ENCODE measurements around the gene KIAA0825.
"Not testable (repeated sequence)": the region's sequence is repeated elsewhere in the genome, so short reads cannot be mapped to it uniquely, and the experiment has no call there.

KIAA0825 gene

GRCh38 chr5:94143621-94144020 is 474.8 kb downstream of the KIAA0825 start:
- not testable (repeated sequence) for H3K36me3 ChIP-seq (ENCODE audit: control insufficient read depth in 2 of 2, insufficient read depth in 2 of 2, low read length in 2 of 2); H3K4me1 ChIP-seq (ENCODE audit: control insufficient read depth in 2 of 2, insufficient read depth in 2 of 2, low read length in 2 of 2); H3K27me3 ChIP-seq (ENCODE audit: control insufficient read depth in 2 of 2, insufficient read depth in 2 of 2, low read length in 2 of 2); H3K27ac ChIP-seq (ENCODE audit: low read depth in 2 of 2, low read length in 2 of 2); H3K4me3 ChIP-seq (ENCODE audit: low read length in 2 of 2); H3K9me3 ChIP-seq (ENCODE audit: control insufficient read depth in 2 of 2, low read length in 2 of 2); H3K9ac ChIP-seq (ENCODE audit: low read depth in 1 of 2, low read length in 2 of 2)

GRCh38 chr5:94140300-94140699 is 478.1 kb downstream of the KIAA0825 start:
- Histone ChIP-seq H3K9me3 (ENCODE audit: control insufficient read depth in 2 of 2, low read length in 2 of 2) (no peaks in the 10 kb centered on the region), H3K9ac (ENCODE audit: low read depth in 1 of 2, low read length in 2 of 2) (no peak overlapping the region), H3K4me1 (ENCODE audit: control insufficient read depth in 2 of 2, insufficient read depth in 2 of 2, low read length in 2 of 2) (no peaks in the 10 kb centered on the region)

GRCh38 chr5:94130077-94130476 is 488.3 kb downstream of the KIAA0825 start:
- H3K36me3 ChIP-seq (ENCODE audit: control insufficient read depth in 2 of 2, insufficient read depth in 2 of 2, low read length in 2 of 2) = no peaks in the 10 kb centered on the region
- no peaks in the 10 kb centered on the region for H3K4me1 ChIP-seq (ENCODE audit: control insufficient read depth in 2 of 2, insufficient read depth in 2 of 2, low read length in 2 of 2)
- H3K4me3 ChIP-seq (ENCODE audit: low read length in 2 of 2) = no peak overlapping the region
- no peak overlapping the region for H3K9ac ChIP-seq (ENCODE audit: low read depth in 1 of 2, low read length in 2 of 2)
- no peaks in the 10 kb centered on the region for H3K27me3 ChIP-seq (ENCODE audit: control insufficient read depth in 2 of 2, insufficient read depth in 2 of 2, low read length in 2 of 2)
- H3K9me3 ChIP-seq (ENCODE audit: control insufficient read depth in 2 of 2, low read length in 2 of 2) = no peaks in the 10 kb centered on the region
- no peak overlapping the region for H3K27ac ChIP-seq (ENCODE audit: low read depth in 2 of 2, low read length in 2 of 2)

More at GRCh38 chr5:94140300-94140699, 478.1 kb downstream of the KIAA0825 start:
- no peak overlapping the region for H3K27ac ChIP-seq (ENCODE audit: low read depth in 2 of 2, low read length in 2 of 2)
- no peak overlapping the region for H3K4me3 ChIP-seq (ENCODE audit: low read length in 2 of 2)
- no peaks in the 10 kb centered on the region for H3K36me3 ChIP-seq (ENCODE audit: control insufficient read depth in 2 of 2, insufficient read depth in 2 of 2, low read length in 2 of 2)
- H3K27me3 ChIP-seq (ENCODE audit: control insufficient read depth in 2 of 2, insufficient read depth in 2 of 2, low read length in 2 of 2) = no peaks in the 10 kb centered on the region

- H3K9ac ChIP-seq (ENCODE audit: low read depth in 1 of 2, low read length in 2 of 2) = no peak overlapping the region
- no peak overlapping the region for H3K4me3 ChIP-seq (ENCODE audit: low read length in 2 of 2)
- H3K27me3 ChIP-seq (ENCODE audit: control insufficient read depth in 2 of 2, insufficient read depth in 2 of 2, low read length in 2 of 2) = no peaks in the 10 kb centered on the region
- H3K27ac ChIP-seq (ENCODE audit: low read depth in 2 of 2, low read length in 2 of 2) = no peak overlapping the region
- no peaks in the 10 kb centered on the region for H3K36me3 ChIP-seq (ENCODE audit: control insufficient read depth in 2 of 2, insufficient read depth in 2 of 2, low read length in 2 of 2)
- H3K9me3 ChIP-seq (ENCODE audit: control insufficient read depth in 2 of 2, low read length in 2 of 2) = no peaks in the 10 kb centered on the region
- H3K4me1 ChIP-seq (ENCODE audit: control insufficient read depth in 2 of 2, insufficient read depth in 2 of 2, low read length in 2 of 2) = no peaks in the 10 kb centered on the region
Measured at GRCh38 chr5:94125107-94125506, 493.3 kb downstream of the KIAA0825 start.

- H3K4me3 ChIP-seq (ENCODE audit: low read length in 2 of 2); H3K9ac ChIP-seq (ENCODE audit: low read depth in 1 of 2, low read length in 2 of 2); H3K27ac ChIP-seq (ENCODE audit: low read depth in 2 of 2, low read length in 2 of 2); H3K27me3 ChIP-seq (ENCODE audit: control insufficient read depth in 2 of 2, insufficient read depth in 2 of 2, low read length in 2 of 2); H3K4me1 ChIP-seq (ENCODE audit: control insufficient read depth in 2 of 2, insufficient read depth in 2 of 2, low read length in 2 of 2); H3K36me3 ChIP-seq (ENCODE audit: control insufficient read depth in 2 of 2, insufficient read depth in 2 of 2, low read length in 2 of 2); H3K9me3 ChIP-seq (ENCODE audit: control insufficient read depth in 2 of 2, low read length in 2 of 2): not testable (repeated sequence)
Measured at GRCh38 chr5:94116317-94116716, 502.1 kb downstream of the KIAA0825 start.

GRCh38 chr5:94113087-94113486 is 505.3 kb downstream of the KIAA0825 start:
- no peak overlapping the region for H3K4me3 ChIP-seq (ENCODE audit: low read length in 2 of 2)
- peaks cover 0 to 4% of the 10 kb centered on the region in 2 donors for H3K4me1 ChIP-seq (ENCODE audit: control insufficient read depth in 2 of 2, insufficient read depth in 2 of 2, low read length in 2 of 2)
- H3K27ac ChIP-seq (ENCODE audit: low read depth in 2 of 2, low read length in 2 of 2) = no peak overlapping the region
- H3K36me3 ChIP-seq (ENCODE audit: control insufficient read depth in 2 of 2, insufficient read depth in 2 of 2, low read length in 2 of 2) = no peaks in the 10 kb centered on the region
- no peaks in the 10 kb centered on the region for H3K9me3 ChIP-seq (ENCODE audit: control insufficient read depth in 2 of 2, low read length in 2 of 2)
- no peaks in the 10 kb centered on the region for H3K27me3 ChIP-seq (ENCODE audit: control insufficient read depth in 2 of 2, insufficient read depth in 2 of 2, low read length in 2 of 2)
- no peak overlapping the region for H3K9ac ChIP-seq (ENCODE audit: low read depth in 1 of 2, low read length in 2 of 2)

- H3K4me3 ChIP-seq (ENCODE audit: low read length in 2 of 2) = peak overlapping the region; percentile 90 to 95
- H3K27me3 ChIP-seq (ENCODE audit: control insufficient read depth in 2 of 2, insufficient read depth in 2 of 2, low read length in 2 of 2) = no peaks in the 10 kb centered on the region
- H3K36me3 ChIP-seq (ENCODE audit: control insufficient read depth in 2 of 2, insufficient read depth in 2 of 2, low read length in 2 of 2) = no peaks in the 10 kb centered on the region
- peak overlapping the region; percentile 89 to 91 for H3K9ac ChIP-seq (ENCODE audit: low read depth in 1 of 2, low read length in 2 of 2)
- H3K27ac ChIP-seq (ENCODE audit: low read depth in 2 of 2, low read length in 2 of 2) = peak overlapping the region; percentile 88 to 91
- H3K4me1 ChIP-seq (ENCODE audit: control insufficient read depth in 2 of 2, insufficient read depth in 2 of 2, low read length in 2 of 2) = peaks cover 0 to 4% of the 10 kb centered on the region in 2 donors
- no peaks in the 10 kb centered on the region for H3K9me3 ChIP-seq (ENCODE audit: control insufficient read depth in 2 of 2, low read length in 2 of 2)
Measured at GRCh38 chr5:94111209-94112004, 507.0 kb downstream of the KIAA0825 start.

- Histone ChIP-seq H3K27me3 (ENCODE audit: control insufficient read depth in 2 of 2, insufficient read depth in 2 of 2, low read length in 2 of 2) (no peaks in the 10 kb centered on the region), H3K4me3 (ENCODE audit: low read length in 2 of 2) (no peak overlapping the region), H3K27ac (ENCODE audit: low read depth in 2 of 2, low read length in 2 of 2) (no peak overlapping the region), H3K9ac (ENCODE audit: low read depth in 1 of 2, low read length in 2 of 2) (no peak overlapping the region), H3K36me3 (ENCODE audit: control insufficient read depth in 2 of 2, insufficient read depth in 2 of 2, low read length in 2 of 2) (no peaks in the 10 kb centered on the region), H3K9me3 (ENCODE audit: control insufficient read depth in 2 of 2, low read length in 2 of 2) (peaks cover 0 to 4% of the 10 kb centered on the region in 2 donors), H3K4me1 (ENCODE audit: control insufficient read depth in 2 of 2, insufficient read depth in 2 of 2, low read length in 2 of 2) (peaks cover 0 to 3% of the 10 kb centered on the region in 2 donors)
Measured at GRCh38 chr5:94103514-94104245, 514.7 kb downstream of the KIAA0825 start.
